GM12878 (cell line): Measurements from ENCODE around the gene HMGXB3. TPM values are rescaled to one million over a fixed set of nuclear protein-coding genes. Genes with fewer than 3 reads are reported as not detected.

ENCODE experiments used
- ATAC-seq: fragments of 200-7000 bp; cut with Tn5 transposase; 3 replicates; pipeline ENCODE4 v1.9.1; 2020; ENCODE audit warnings: mild to moderate bottlenecking, moderate library complexity
- BruUV-seq: library from RNA; stranded (reverse); fragments of 400-500 nt; replicated peaks from 2 replicates; lab custom pipeline; 2021; lab: Mats Ljungman, UMichigan
- CTCF ChIA-PET: fragments of 300-600 bp; sonication (Branson Sonifier 250); formaldehyde crosslinking; extraction: SDS; loops from one replicate; lab custom pipeline; 2021; ENCODE audit warnings: inconsistent platforms; lab: Yijun Ruan, JAX
- POLR2A ChIA-PET: fragments of 350-600 bp; formaldehyde crosslinking; extraction: SDS; loops from one replicate; lab custom pipeline; 2021; ENCODE audit warnings: inconsistent platforms; lab: Charles Lee
- RAD21 ChIA-PET: fragments of 300-600 bp; sonication (Branson Sonifier 250); formaldehyde crosslinking; loops from one replicate; lab custom pipeline; 2023; ENCODE audit warnings: antibody characterized with exemption; ENCODE audit not compliant: unreplicated experiment; lab: Charles Lee
- SMC1A ChIA-PET: fragments of 300-600 bp; sonication (Branson Sonifier 250); formaldehyde crosslinking; loops from one replicate; lab custom pipeline; 2023; ENCODE audit not compliant: unreplicated experiment, uncharacterized antibody; lab: Charles Lee
- DNase-seq: peaks from one replicate; pipeline ENCODE4 v3.0.0-alpha.2; 2011; ENCODE audit warnings: low read depth, low spot score
- FAIRE-seq: peaks from 3 replicates; lab custom pipeline; 2011; peaks lifted over from hg19 to GRCh38; lab: Jason Lieb, UNC
- H2AFZ ChIP-seq: 2 replicates; pipeline ENCODE4 v1.6.0; 2011; ENCODE audit warnings: low read depth, low read length, control low read depth; ENCODE audit not compliant: control insufficient read depth
- H3K27ac ChIP-seq: 2 replicates; pipeline ENCODE4 v1.5.1; 2011; ENCODE audit warnings: control low read depth; ENCODE audit not compliant: control insufficient read depth, insufficient read depth
- H3K27me3 ChIP-seq, 2 experiments: replicated peaks in 1 of 2; 2 replicates each; pipeline versions ENCODE4 v1.6.0 to v1.6.1; 2011; ENCODE audit warnings: low read length in 1 of 2; ENCODE audit not compliant: control insufficient read depth in 2 of 2, insufficient read depth in 2 of 2
- H3K36me3 ChIP-seq, 2 experiments: 2 replicates each; pipeline ENCODE4 v1.5.1; 2011; ENCODE audit warnings: low read length in 1 of 2; ENCODE audit not compliant: control insufficient read depth in 2 of 2, insufficient read depth in 2 of 2
- H3K4me1 ChIP-seq: 2 replicates; pipeline ENCODE4 v1.6.1; 2011; ENCODE audit warnings: mild to moderate bottlenecking, low read length, moderate library complexity, mixed read lengths; ENCODE audit not compliant: control insufficient read depth, insufficient read depth
- H3K4me2 ChIP-seq: 2 replicates; pipeline ENCODE4 v1.6.0; 2011; ENCODE audit warnings: control low read depth; ENCODE audit not compliant: control insufficient read depth, insufficient read depth
- H3K4me3 ChIP-seq: fragments of 200-600 bp; sonication (generic); 2 replicates; pipeline ENCODE4 v1.5.1; 2016
- H3K79me2 ChIP-seq: 2 replicates; pipeline ENCODE4 v1.6.0; 2011; ENCODE audit warnings: low read length; ENCODE audit not compliant: control insufficient read depth, insufficient read depth
- H3K9ac ChIP-seq: 2 replicates; pipeline ENCODE4 v1.8.0; 2011; ENCODE audit warnings: low read length, control low read depth, mixed read lengths; ENCODE audit not compliant: control insufficient read depth, insufficient read depth
- H3K9me3 ChIP-seq: replicated peaks from 3 replicates; pipeline ENCODE4 v1.5.1; 2011; ENCODE audit warnings: mild to moderate bottlenecking, low read length; ENCODE audit not compliant: control insufficient read depth, insufficient read depth
- H4K20me1 ChIP-seq: 2 replicates; pipeline ENCODE4 v1.6.0; 2011; ENCODE audit not compliant: control insufficient read depth, insufficient read depth
- ATF7 ChIP-seq: fragments of 450-650 bp; IDR thresholded peaks from 2 replicates; pipeline ENCODE4 v1.6.1; 2016; ENCODE audit warnings: low read depth, mild to moderate bottlenecking
- EED ChIP-seq: sonication (generic); IDR thresholded peaks from 2 replicates; pipeline ENCODE4 v1.6.1; 2016; ENCODE audit warnings: antibody characterized with exemption, low read depth
- JUND ChIP-seq: IDR thresholded peaks from 2 replicates; pipeline ENCODE4 v1.6.1; 2012; ENCODE audit warnings: low read depth, mild to moderate bottlenecking, low read length, improper control_type of control experiment, moderate library complexity
- KDM1A ChIP-seq: fragments of 200-600 bp; sonication (generic); IDR thresholded peaks from 2 replicates; pipeline ENCODE4 v1.6.1; 2016; ENCODE audit warnings: borderline replicate concordance
- SIX5 ChIP-seq: IDR thresholded peaks from 2 replicates; pipeline ENCODE4 v1.6.1; 2011; ENCODE audit warnings: mild to moderate bottlenecking, low read depth, low read length, moderate library complexity; ENCODE audit not compliant: severe bottlenecking
- SUPT20H ChIP-seq: IDR thresholded peaks from 2 replicates; pipeline ENCODE4 v1.6.1; 2011; ENCODE audit warnings: low read depth, mild to moderate bottlenecking, low read length, moderate library complexity, borderline replicate concordance; ENCODE audit not compliant: control insufficient read depth
- ZNF622 ChIP-seq: fragments of 450-650 bp; IDR thresholded peaks from 2 replicates; pipeline ENCODE4 v1.6.1; 2017; ENCODE audit warnings: mild to moderate bottlenecking, inconsistent platforms
- ZZZ3 ChIP-seq: IDR thresholded peaks from 2 replicates; pipeline ENCODE4 v1.6.1; 2011; ENCODE audit warnings: low read depth; ENCODE audit not compliant: control insufficient read depth, insufficient read length
- in situ Hi-C: fragments of 300-500 bp; cut with MboI; formaldehyde crosslinking; loops from 9 replicates; pipeline ENCODE4 v1.14.3; 2018; ENCODE audit warnings: mixed read lengths
- intact Hi-C: fragments of 100-400 bp; cut with micrococcal nuclease; formaldehyde crosslinking; loops from one replicate; pipeline ENCODE4 v1.14.2; 2022; ENCODE audit not compliant: unreplicated experiment
- polyA plus RNA-seq, 11 experiments: library from polyadenylated mRNA; depleted of rRNA in 4 of 11; unstranded in 6 of 11; stranded (reverse) in 5 of 11; fragments of >200 nt; fragmentation: Nextera tagmentation in 4 of 11; fragmentation: Illumina TruSeq in 1 of 11; extraction: Ambion mirVana in 4 of 11; extraction: Trizol in 1 of 11; gene quantifications; 1 replicate in 1 of 11; 2 replicates in 10 of 11; pipeline versions ENCODE4 v1.2.1 to v1.2.3, GENCODE V29; 2011 to 2016; ENCODE audit warnings: inconsistent platforms in 2 of 11, missing spikeins in 2 of 11, low read depth in 1 of 11
- total RNA-seq, 4 experiments: library from RNA; depleted of rRNA in 3 of 4; stranded (reverse); fragments of >200 nt in 3 of 4; fragmentation: Illumina TruSeq in 1 of 4; extraction: Trizol in 1 of 4; gene quantifications; 2 replicates each; pipeline versions ENCODE4 v1.2.1 to v1.2.3, GENCODE V29; 2013 to 2021
- TF ChIP-seq, protein P1 (sequence below): fragments of 450-650 bp; IDR thresholded peaks from 2 replicates; pipeline ENCODE4 v1.6.1; 2018; ENCODE audit warnings: borderline replicate concordance, mild to moderate bottlenecking; ENCODE audit not compliant: partially characterized antibody
- TF ChIP-seq, protein P2 (sequence below): fragments of 450-650 bp; formaldehyde crosslinking; IDR thresholded peaks from 2 replicates; pipeline ENCODE4 v1.4.0; 2022; ENCODE audit warnings: mild to moderate bottlenecking, moderate library complexity
- TF ChIP-seq, protein P3 (sequence below): fragments of 450-650 bp; IDR thresholded peaks from 2 replicates; pipeline ENCODE4 v1.6.1; 2016; ENCODE audit warnings: mild to moderate bottlenecking

The HMGXB3 gene
- total and polyA plus RNA-seq, 10 of the 15 experiments (the other 5 are each of a cell fraction or from before 2014, with no cell fraction given), result 1.00 to 42.2 (median 28.1) TPM

DNA sequence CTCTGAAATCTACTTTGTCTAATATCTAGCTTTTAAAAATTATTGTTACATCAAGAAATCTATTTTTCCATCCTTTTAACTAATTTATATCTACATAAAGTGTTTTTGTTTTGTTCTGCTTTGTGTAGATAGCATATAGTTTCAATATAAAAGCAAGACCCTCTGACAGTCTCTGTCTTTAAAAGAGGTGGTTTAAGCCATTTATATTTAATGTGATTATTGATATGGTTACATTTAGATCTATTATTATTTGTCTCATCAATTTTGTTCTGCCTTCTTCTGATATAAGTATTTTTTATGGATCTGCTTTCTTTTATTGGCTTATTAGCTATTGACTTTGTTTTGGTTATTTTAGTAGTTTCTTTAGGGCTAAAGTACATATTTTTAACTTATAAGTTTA lies 16.0 kb downstream of the HMGXB3 start:
- no peaks in the 10 kb centered on the region for H4K20me1 ChIP-seq
- RAD21 ChIA-PET, result no interaction called here
- SMC1A ChIA-PET, result interaction anchor here (0.7 to 1.4 kb wide), 6 partner anchors 8 to 16 kb away, joined by 3 to 4 read pairs (median 3); no protein-coding TSS in a partner anchor
- TF ChIP-seq, protein P1, sequence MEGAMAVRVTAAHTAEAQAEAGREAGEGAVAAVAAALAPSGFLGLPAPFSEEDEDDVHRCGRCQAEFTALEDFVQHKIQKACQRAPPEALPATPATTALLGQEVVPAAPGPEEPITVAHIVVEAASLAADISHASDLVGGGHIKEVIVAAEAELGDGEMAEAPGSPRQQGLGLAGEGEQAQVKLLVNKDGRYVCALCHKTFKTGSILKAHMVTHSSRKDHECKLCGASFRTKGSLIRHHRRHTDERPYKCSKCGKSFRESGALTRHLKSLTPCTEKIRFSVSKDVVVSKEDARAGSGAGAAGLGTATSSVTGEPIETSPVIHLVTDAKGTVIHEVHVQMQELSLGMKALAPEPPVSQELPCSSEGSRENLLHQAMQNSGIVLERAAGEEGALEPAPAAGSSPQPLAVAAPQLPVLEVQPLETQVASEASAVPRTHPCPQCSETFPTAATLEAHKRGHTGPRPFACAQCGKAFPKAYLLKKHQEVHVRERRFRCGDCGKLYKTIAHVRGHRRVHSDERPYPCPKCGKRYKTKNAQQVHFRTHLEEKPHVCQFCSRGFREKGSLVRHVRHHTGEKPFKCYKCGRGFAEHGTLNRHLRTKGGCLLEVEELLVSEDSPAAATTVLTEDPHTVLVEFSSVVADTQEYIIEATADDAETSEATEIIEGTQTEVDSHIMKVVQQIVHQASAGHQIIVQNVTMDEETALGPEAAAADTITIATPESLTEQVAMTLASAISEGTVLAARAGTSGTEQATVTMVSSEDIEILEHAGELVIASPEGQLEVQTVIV, result no peak
- TF ChIP-seq ATF7, result no peak
- TF ChIP-seq, protein P2, sequence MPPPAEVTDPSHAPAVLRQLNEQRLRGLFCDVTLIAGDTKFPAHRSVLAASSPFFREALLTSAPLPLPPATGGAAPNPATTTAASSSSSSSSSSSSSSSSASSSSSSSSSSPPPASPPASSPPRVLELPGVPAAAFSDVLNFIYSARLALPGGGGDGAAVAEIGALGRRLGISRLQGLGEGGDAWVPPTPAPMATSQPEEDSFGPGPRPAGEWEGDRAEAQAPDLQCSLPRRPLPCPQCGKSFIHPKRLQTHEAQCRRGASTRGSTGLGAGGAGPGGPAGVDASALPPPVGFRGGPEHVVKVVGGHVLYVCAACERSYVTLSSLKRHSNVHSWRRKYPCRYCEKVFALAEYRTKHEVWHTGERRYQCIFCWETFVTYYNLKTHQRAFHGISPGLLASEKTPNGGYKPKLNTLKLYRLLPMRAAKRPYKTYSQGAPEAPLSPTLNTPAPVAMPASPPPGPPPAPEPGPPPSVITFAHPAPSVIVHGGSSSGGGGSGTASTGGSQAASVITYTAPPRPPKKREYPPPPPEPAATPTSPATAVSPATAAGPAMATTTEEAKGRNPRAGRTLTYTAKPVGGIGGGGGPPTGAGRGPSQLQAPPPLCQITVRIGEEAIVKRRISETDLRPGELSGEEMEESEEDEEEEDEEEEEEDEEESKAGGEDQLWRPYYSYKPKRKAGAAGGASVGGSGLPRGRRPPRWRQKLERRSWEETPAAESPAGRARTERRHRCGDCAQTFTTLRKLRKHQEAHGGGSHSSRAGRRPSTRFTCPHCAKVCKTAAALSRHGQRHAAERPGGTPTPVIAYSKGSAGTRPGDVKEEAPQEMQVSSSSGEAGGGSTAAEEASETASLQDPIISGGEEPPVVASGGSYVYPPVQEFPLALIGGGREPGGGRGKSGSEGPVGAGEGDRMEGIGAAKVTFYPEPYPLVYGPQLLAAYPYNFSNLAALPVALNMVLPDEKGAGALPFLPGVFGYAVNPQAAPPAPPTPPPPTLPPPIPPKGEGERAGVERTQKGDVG (CRISPR knock-in tag), result no peak
- no peak for TF ChIP-seq ZNF622
- no peak for TF ChIP-seq JUND
- no peak for TF ChIP-seq SIX5
- TF ChIP-seq SUPT20H, result no peak
- no peak for TF ChIP-seq EED
- TF ChIP-seq, protein P3, sequence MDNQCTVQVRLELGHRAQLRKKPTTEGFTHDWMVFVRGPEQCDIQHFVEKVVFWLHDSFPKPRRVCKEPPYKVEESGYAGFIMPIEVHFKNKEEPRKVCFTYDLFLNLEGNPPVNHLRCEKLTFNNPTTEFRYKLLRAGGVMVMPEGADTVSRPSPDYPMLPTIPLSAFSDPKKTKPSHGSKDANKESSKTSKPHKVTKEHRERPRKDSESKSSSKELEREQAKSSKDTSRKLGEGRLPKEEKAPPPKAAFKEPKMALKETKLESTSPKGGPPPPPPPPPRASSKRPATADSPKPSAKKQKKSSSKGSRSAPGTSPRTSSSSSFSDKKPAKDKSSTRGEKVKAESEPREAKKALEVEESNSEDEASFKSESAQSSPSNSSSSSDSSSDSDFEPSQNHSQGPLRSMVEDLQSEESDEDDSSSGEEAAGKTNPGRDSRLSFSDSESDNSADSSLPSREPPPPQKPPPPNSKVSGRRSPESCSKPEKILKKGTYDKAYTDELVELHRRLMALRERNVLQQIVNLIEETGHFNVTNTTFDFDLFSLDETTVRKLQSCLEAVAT, result no peak
- TF ChIP-seq KDM1A, result no peak
- no peak for TF ChIP-seq ZZZ3
- TF ChIP-seq, all 136 proteins: peak for 0
- DNase-seq (no peak), FAIRE-seq (no peak), ATAC-seq (no peak)
- no peaks in the 10 kb centered on the region for H3K4me1 ChIP-seq
- no peak overlapping the region for H3K9ac ChIP-seq
- intact Hi-C loops (no loop called here), in situ Hi-C loops (no loop called here)
- no peak overlapping the region for H2AFZ ChIP-seq
- H3K27ac ChIP-seq, result no peak overlapping the region
- POLR2A ChIA-PET, result interaction anchor here (0.9 kb wide), 1 partner anchor 12 kb away, joined by 3 read pairs; no protein-coding TSS in a partner anchor
- no peaks in the 10 kb centered on the region for H3K27me3 ChIP-seq
- H3K4me2 ChIP-seq, result no peak overlapping the region
- no peak overlapping the region for H3K4me3 ChIP-seq
- no TSS peak for BruUV-seq
- peaks cover 16 to 35% of the 10 kb centered on the region in 2 experiments for H3K36me3 ChIP-seq
- peaks cover 8% of the 10 kb centered on the region; the same call in 2 of the 3 replicates for H3K9me3 ChIP-seq
- CTCF ChIA-PET, result interaction anchor here (1.0 kb wide), 1 partner anchor 26 kb away, joined by 3 read pairs; no protein-coding TSS in a partner anchor
- H3K79me2 ChIP-seq, result no peaks in the 10 kb centered on the region
